ENCODE results near the gene SCMH1. TPM values are rescaled to one million over a fixed set of nuclear protein-coding genes. Genes with fewer than 3 reads are reported as not detected.

The SCMH1 gene
- total RNA-seq, 2 experiments from 2014 or later: 47.0 to 47.7 TPM

- CTCF ChIA-PET (ENCODE audit: unreplicated experiment): no interaction called here
- BruUV-seq (replicated peaks): no TSS peak
Measured at GRCh38 chr1:41015897-41016470, 226.1 kb downstream of the SCMH1 start.

GRCh38 chr1:41015281-41015896 lies 226.7 kb downstream of the SCMH1 start:
- Histone ChIP-seq H3K9me2 (ENCODE audit: insufficient read depth, low read length) (no peaks in the 10 kb centered on the region), H3K4me3 (ENCODE audit: low read depth, low read length, poor library complexity, severe bottlenecking) (no peak overlapping the region), H3K4me2 (ENCODE audit: low read length) (no peak overlapping the region), H4K20me1 (ENCODE audit: insufficient read depth, low read length) (no peaks in the 10 kb centered on the region), H3K4me1 (ENCODE audit: insufficient read depth, low read length, poor library complexity, severe bottlenecking) (peaks cover 13% of the 10 kb centered on the region), H2AFZ (ENCODE audit: low read length) (no peak overlapping the region), H3K9me3 (ENCODE audit: low read length) (no peaks in the 10 kb centered on the region), H3K36me3 (ENCODE audit: insufficient read depth, low read length) (peaks cover 88% of the 10 kb centered on the region), H3K27ac (ENCODE audit: low read depth, low read length, poor library complexity, severe bottlenecking) (peak overlapping the region; percentile 45), H3K79me2 (ENCODE audit: insufficient read depth, low read depth, low read length) (no peaks in the 10 kb centered on the region)
- intact Hi-C loops (cut with micrococcal nuclease; ENCODE audit: unreplicated experiment): no loop called here
- BruUV-seq (replicated peaks): no TSS peak
- TF ChIP-seq, protein P1, sequence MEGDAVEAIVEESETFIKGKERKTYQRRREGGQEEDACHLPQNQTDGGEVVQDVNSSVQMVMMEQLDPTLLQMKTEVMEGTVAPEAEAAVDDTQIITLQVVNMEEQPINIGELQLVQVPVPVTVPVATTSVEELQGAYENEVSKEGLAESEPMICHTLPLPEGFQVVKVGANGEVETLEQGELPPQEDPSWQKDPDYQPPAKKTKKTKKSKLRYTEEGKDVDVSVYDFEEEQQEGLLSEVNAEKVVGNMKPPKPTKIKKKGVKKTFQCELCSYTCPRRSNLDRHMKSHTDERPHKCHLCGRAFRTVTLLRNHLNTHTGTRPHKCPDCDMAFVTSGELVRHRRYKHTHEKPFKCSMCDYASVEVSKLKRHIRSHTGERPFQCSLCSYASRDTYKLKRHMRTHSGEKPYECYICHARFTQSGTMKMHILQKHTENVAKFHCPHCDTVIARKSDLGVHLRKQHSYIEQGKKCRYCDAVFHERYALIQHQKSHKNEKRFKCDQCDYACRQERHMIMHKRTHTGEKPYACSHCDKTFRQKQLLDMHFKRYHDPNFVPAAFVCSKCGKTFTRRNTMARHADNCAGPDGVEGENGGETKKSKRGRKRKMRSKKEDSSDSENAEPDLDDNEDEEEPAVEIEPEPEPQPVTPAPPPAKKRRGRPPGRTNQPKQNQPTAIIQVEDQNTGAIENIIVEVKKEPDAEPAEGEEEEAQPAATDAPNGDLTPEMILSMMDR (conservative IDR thresholded peaks at IDR 0.05; ENCODE audit: low read length): no peak
- TF ChIP-seq EZH2phosphoT487 (IDR thresholded peaks at IDR 0.05; ENCODE audit: borderline replicate concordance, low read depth, low read length): no peak
- DNase-seq (ENCODE audit: low spot score): no peak
- ChIA-PET POLR2A (no interaction called here), CTCF (ENCODE audit: unreplicated experiment) (no interaction called here)

More at GRCh38 chr1:41015897-41016470, 226.1 kb downstream of the SCMH1 start:
- Histone ChIP-seq H3K4me2 (ENCODE audit: low read length) (no peak overlapping the region), H3K36me3 (ENCODE audit: insufficient read depth, low read length) (peaks cover 83% of the 10 kb centered on the region), H3K79me2 (ENCODE audit: insufficient read depth, low read depth, low read length) (no peaks in the 10 kb centered on the region), H4K20me1 (ENCODE audit: insufficient read depth, low read length) (no peaks in the 10 kb centered on the region), H3K9me3 (ENCODE audit: low read length) (no peaks in the 10 kb centered on the region), H3K4me3 (ENCODE audit: low read depth, low read length, poor library complexity, severe bottlenecking) (no peak overlapping the region), H3K27ac (ENCODE audit: low read depth, low read length, poor library complexity, severe bottlenecking) (peak overlapping the region; percentile 45), H2AFZ (ENCODE audit: low read length) (no peak overlapping the region), H3K4me1 (ENCODE audit: insufficient read depth, low read length, poor library complexity, severe bottlenecking) (peaks cover 13% of the 10 kb centered on the region), H3K9me2 (ENCODE audit: insufficient read depth, low read length) (no peaks in the 10 kb centered on the region)
- DNase-seq (ENCODE audit: low spot score): no peak
- no peak for TF ChIP-seq EZH2phosphoT487 (IDR thresholded peaks at IDR 0.05; ENCODE audit: borderline replicate concordance, low read depth, low read length)
- TF ChIP-seq, protein P1 (conservative IDR thresholded peaks at IDR 0.05; ENCODE audit: low read length): no peak
- POLR2A ChIA-PET: no interaction called here
- intact Hi-C loops (cut with micrococcal nuclease; ENCODE audit: unreplicated experiment): no loop called here

DNA sequence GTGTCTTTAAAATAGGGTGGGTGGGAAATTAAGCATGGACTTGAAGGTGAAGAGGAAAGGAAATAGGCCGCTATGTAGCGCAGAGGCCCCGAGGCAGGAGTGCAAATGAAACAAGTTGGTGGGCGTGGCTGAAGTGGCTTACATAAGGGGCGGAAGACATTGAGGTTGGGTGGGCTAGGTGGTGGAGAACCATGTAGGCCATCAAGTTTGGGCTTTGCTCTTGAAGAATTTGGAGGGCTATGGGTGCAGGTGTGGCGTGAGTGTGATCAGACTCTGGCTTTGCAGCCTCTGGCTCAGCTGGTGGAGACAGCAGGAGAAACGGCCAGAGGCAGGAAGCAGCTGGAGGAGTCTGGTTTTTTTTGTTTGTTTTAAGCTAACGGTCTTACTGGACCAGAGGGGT lies 227.2 kb downstream of the SCMH1 start:
- Histone ChIP-seq H3K79me2 (ENCODE audit: insufficient read depth, low read depth, low read length) (no peaks in the 10 kb centered on the region), H3K36me3 (ENCODE audit: insufficient read depth, low read length) (peaks cover 88% of the 10 kb centered on the region), H2AFZ (ENCODE audit: low read length) (no peak overlapping the region), H3K4me1 (ENCODE audit: insufficient read depth, low read length, poor library complexity, severe bottlenecking) (peaks cover 13% of the 10 kb centered on the region), H3K4me3 (ENCODE audit: low read depth, low read length, poor library complexity, severe bottlenecking) (no peak overlapping the region), H3K4me2 (ENCODE audit: low read length) (no peak overlapping the region), H3K9me3 (ENCODE audit: low read length) (no peaks in the 10 kb centered on the region), H3K9me2 (ENCODE audit: insufficient read depth, low read length) (no peaks in the 10 kb centered on the region), H4K20me1 (ENCODE audit: insufficient read depth, low read length) (no peaks in the 10 kb centered on the region), H3K27ac (ENCODE audit: low read depth, low read length, poor library complexity, severe bottlenecking) (peak overlapping the region; percentile 9)
- peak; percentile 30 for DNase-seq (ENCODE audit: low spot score)
- intact Hi-C loops (cut with micrococcal nuclease; ENCODE audit: unreplicated experiment): no loop called here
- BruUV-seq (replicated peaks): no TSS peak
- ChIA-PET POLR2A (no interaction called here), CTCF (ENCODE audit: unreplicated experiment) (no interaction called here)
- no peak for TF ChIP-seq EZH2phosphoT487 (IDR thresholded peaks at IDR 0.05; ENCODE audit: borderline replicate concordance, low read depth, low read length)
- TF ChIP-seq, protein P1 (conservative IDR thresholded peaks at IDR 0.05; ENCODE audit: low read length): no peak

Measured in OCI-LY7 (cell line).